ENCODE data around the gene DTHD1.

Gene DTHD1
- total RNA-seq, result 1.5 to 2.6 reads per million in 2 experiments

- no peak for DNase-seq (ENCODE audit: low read depth)
These were observed at the start of gene DTHD1 for GRCh38 chr4:36281384-36282106. DTHD1 (plus strand) TSS chr4:36281616; CDS start chr4:36281759, 143 bp downstream.

GRCh38 chr4:36233567-36234266 is 47.7 kb upstream of the DTHD1 start:
- no peak for DNase-seq (ENCODE audit: low read depth)

GRCh38 chr4:36235306-36235705 is 46.1 kb upstream of the DTHD1 start:
- no peak for DNase-seq (ENCODE audit: low read depth)

GRCh38 chr4:36236159-36236558 is 45.3 kb upstream of the DTHD1 start:
- no peak for DNase-seq (ENCODE audit: low read depth)

GRCh38 chr4:36237366-36238313 is 43.8 kb upstream of the DTHD1 start:
- DNase-seq (ENCODE audit: low read depth), result no peak

- no peak for DNase-seq (ENCODE audit: low read depth)
These were observed 39.6 kb upstream of the DTHD1 start for GRCh38 chr4:36241771-36242170.

- DNase-seq (ENCODE audit: low read depth), result no peak
These were observed 38.6 kb upstream of the DTHD1 start for GRCh38 chr4:36242629-36243354.

GRCh38 chr4:36243355-36244256 is 37.8 kb upstream of the DTHD1 start:
- DNase-seq (ENCODE audit: low read depth), result peak; percentile 13

- DNase-seq (ENCODE audit: low read depth), result peak; percentile 58
These were observed 36.9 kb upstream of the DTHD1 start, which contains the start of gene ARAP2 for GRCh38 chr4:36244257-36245082. ARAP2 (minus strand) TSS chr4:36244514; CDS start chr4:36229486, 15,028 bp downstream.

GRCh38 chr4:36249610-36250009 is 31.8 kb upstream of the DTHD1 start:
- no peak for DNase-seq (ENCODE audit: low read depth)

- no peak for DNase-seq (ENCODE audit: low read depth)
These were observed 29.4 kb upstream of the DTHD1 start for GRCh38 chr4:36251983-36252382.

- no peak for DNase-seq (ENCODE audit: low read depth)
These were observed 27.0 kb upstream of the DTHD1 start for GRCh38 chr4:36254371-36254770.

GRCh38 chr4:36255577-36255976 is 25.8 kb upstream of the DTHD1 start:
- peak; percentile 61 for DNase-seq (ENCODE audit: low read depth)

- DNase-seq (ENCODE audit: low read depth), result no peak
These were observed 25.0 kb upstream of the DTHD1 start for GRCh38 chr4:36256398-36256891.

- DNase-seq (ENCODE audit: low read depth), result no peak
These were observed 20.7 kb upstream of the DTHD1 start for GRCh38 chr4:36260731-36261130.

- DNase-seq (ENCODE audit: low read depth), result no peak
These were observed 17.1 kb upstream of the DTHD1 start for GRCh38 chr4:36264207-36264826.

GRCh38 chr4:36267486-36268268 is 13.7 kb upstream of the DTHD1 start:
- no peak for DNase-seq (ENCODE audit: low read depth)

- peak; percentile 37 for DNase-seq (ENCODE audit: low read depth)
These were observed 12.3 kb upstream of the DTHD1 start for GRCh38 chr4:36269101-36269500.
